SW 1271 (cell line): ENCODE results near the gene GPR78.

Experiments
- DNase-seq, 2 experiments: peaks; one replicate each; lab custom pipeline; 2025; lab: John Stamatoyannopoulos, UW

GPR78 gene

DNA sequence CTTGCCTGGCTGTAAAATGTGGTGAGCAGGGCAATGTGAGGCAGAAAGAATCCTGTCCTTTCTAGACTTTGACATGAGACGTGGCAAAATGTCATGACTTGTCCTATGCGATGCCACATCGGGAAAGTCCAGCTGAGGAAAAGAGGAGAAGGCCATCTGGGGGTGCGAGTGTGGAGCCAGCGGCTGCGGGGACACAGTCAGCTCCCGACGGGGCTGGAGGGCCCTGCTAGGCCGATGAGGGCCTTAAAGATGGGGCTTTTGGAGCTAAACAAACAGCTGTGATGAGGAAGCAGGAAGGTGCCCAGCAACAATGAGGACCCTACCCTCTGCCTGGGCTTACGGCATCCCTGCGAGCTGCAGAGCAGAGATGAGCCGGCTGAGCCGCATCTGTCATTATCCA lies 20.1 kb downstream of the GPR78 start:
- DNase-seq, result no peak

DNA sequence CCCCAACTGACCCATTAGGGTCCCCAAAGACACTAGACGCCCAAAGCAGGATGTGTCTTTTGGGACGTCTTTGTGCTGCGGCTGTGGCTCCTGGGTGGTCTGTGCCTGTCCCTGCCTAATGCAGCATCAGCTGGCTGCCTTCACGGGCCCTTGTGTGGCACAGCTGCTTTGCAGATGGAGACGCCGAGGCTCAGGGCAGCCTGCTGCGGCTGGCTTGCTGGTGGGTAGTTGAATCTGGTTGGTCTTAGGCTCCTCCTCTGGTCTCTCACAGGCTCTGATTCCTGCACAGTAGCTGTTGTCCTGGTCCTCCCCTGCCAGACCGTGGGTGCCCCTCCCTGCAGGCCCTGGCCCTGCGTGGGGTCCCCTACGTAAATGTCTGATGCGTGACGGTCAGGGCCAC lies 20.5 kb downstream of the GPR78 start:
- DNase-seq, result no peak

DNA sequence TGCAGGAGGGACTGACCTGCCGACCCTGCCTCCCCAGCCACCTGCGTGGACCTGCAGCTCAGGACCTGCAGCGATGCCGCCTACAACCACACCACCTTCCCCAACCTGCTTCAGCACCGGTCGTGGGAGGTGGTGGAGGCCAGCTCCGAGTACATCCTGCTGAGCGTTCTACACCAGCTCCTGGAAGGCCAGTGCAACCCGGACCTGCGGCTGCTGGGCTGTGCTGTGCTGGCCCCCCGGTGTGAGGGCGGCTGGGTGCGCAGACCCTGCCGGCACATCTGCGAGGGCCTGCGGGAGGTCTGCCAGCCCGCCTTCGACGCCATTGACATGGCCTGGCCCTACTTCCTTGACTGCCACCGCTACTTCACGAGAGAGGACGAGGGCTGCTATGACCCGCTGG lies 20.9 kb downstream of the GPR78 start:
- DNase-seq, result no peak

DNA sequence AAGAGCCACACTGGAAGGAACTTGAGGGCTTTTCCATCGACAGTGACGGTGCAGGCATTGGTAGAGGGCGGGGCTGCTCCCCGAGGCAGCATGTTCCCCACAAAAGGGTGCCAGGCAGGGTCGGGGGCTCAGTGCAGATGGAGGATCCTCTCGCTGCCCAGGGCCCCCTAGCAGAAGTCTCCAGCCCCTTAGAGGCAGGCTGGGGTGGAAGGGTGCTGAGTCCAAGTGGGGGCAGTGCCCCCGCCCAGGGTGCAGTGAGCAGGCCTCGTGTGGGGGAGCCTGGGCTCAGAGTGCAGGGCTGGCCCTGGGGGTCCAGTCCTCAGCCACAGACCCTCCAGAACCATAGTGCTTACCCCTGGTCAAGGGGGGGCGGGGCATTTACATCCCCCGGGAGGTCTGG lies 21.4 kb downstream of the GPR78 start:
- no peak for DNase-seq

DNA sequence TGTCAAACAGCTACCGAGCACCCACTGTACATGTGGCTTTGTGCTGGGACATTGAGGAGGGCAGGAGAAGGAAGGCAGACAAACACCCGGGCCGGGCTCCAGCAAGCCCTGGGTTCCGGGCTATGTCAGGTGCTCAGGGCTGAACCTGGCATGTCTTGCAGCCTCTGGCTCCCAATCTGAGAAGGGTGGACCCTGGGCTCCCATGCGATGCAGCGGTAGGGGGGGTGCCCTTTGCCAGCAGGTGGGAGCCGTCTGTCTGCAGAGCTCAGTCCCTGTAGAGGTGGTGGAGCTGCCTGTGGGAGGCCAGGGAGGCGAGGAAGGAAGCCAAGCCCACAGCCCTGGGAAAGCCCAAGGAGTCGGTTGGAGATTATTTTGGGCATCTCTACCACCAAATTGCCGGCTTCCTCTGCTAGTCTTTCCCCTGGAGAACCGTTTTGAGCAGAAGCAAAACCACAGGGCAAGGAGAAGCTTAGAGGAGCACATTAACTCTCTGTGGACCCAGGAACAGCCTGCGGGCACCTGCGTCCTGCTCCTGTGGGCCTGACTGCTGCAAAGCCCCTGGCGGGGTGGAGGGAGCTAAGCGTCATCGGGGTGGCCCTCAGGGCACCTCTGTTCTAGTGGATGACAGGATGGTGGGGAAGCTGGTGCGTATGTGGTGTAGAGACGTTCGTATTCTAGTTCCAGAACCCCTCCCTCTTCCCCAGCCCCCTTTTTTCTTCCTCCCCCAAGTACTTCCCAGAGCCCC lies 22.7 kb downstream of the GPR78 start:
- no peak for DNase-seq

DNA sequence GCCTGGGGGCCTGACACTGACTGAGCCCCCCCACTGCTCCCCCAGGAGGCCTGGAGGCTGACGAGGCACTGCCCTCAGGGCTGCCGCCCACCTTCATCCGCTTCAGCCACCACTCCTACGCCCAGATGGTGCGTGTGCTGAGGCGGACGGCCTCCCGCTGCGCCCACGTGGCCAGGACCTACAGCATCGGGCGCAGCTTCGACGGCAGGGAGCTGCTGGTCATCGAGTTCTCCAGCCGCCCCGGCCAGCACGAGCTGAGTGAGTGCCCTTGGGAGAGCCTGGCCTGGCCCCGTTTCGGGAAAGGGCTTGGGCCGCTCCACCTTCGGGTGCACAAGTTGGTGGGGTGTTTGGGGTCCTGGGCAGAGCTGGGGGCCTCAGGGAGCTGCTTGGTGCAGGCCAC lies 23.7 kb downstream of the GPR78 start:
- DNase-seq, result no peak

DNA sequence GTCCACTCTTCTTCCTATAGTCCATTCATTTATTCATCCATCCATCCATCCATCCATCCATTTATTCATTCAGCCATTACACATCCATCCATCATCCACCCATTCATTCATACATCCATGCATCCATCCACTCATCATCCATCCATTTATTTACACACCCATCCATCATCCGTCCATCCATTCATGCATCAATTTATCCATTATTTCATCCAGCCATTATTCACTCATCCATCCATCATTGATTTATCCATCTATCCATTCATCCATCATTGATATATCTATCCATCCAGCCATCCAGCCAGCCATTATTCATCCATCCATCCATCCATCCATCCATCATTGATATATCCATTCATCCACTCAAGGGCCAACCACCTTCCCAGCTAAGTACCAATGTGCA lies 25.1 kb downstream of the GPR78 start:
- no peak for DNase-seq

DNA sequence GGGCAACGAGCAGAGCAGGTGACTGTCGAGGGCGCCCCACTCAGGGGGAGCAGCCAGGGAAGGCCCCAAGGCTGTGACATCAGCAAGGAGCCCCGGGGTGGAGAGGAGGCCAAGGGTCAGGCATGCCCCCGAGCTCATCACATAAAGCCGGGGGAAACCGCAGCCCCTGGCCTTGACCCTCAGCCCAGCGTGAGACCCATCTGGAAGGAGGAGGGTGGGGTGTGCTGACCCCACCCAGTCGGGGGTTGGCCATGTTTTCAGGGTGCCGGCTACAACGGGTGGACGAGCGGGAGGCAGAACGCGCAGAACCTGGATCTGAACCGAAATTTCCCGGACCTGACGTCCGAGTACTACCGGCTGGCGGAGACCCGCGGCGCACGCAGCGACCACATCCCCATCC lies 26.3 kb downstream of the GPR78 start:
- no peak for DNase-seq

DNA sequence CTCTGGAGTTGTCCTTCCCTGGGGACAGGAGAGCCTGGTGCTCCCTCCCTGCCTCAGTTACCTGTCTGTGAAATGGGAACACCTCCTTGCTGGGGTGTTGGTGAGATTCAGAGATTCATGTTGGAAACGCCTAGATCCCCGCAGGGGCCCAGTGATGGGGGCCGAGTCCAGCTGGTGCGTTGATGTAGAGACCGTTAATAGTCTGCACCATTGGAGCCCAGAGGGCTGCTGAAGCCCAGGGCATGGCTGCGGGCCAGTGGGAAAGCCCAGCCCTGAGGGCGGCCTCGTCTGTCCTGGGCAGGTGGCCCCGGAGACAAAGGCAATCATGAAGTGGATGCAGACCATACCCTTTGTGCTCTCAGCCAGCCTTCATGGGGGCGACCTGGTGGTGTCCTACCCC lies 26.8 kb downstream of the GPR78 start:
- DNase-seq, result no peak

DNA sequence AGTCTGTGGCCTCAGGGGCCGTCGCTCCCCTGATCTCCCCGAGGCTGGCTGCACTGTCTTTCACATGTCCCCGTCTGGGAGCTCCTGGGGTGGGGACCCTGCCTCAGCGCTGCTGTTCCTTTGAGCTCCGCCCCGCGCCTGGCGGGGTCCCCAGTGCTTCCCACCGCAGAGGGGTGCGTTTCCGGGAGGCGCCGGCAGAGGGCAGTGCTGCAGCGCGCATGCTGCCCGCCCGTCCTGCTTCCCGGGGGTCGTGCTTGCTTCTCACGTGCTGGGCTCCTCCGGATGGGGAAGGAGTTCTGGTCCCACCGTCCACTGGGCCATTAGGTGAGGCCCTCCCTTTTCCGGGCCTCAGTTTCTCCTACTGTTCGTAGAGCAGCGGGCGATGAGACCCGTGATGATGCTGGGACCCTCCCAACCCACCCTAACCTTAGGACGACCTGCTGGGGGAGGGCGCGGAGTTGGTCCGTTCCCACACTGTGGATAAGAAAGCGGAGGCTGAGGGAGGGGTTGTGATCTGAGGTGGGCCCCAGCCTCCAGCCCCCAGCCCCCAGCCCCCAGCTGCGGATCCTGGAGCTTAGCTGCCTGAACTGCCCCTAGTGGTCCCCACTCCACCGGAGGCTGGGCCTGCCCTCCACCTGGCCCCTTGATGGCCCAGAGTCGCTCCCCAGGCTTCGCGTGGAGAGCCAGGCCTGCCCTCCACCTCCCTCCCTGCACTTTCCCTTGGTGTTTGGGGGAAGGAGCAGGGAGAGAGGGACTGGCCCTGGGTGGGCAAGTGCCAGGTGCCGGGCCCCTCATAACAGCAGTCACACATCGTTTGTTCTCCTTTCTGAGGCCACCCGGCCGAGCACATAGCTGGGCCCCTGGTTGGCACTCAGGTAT lies 27.6 kb downstream of the GPR78 start:
- DNase-seq, result no peak

DNA sequence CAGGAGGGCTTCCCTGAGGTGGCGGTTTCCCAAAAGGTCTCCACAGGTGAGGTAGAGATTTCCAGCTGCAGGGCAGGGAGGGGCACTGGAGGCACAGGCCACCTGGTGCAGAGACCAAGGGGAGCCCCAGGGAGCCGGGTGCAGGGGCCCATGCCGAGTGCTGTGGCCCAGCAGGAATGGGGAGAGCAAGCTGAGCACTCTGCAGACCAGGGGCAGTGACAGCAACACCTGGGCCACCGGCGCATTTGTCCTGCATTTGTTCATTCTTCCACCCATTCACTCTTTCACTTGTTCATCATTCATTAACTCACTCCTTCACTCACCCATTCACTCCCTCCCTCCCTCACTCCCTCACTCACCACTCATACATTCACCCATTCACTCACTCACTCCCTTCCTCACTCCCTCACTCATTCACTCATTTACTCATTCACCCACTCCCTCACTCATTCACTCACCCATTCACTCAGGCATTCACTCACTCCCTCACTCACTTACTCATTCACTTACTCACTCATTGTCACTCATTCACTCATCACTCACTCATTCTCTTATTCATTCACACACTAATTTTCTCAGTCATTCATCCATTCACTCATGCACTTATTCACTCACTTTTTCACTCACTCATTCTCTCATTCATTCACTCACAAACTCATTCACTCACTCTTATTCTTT lies 28.7 kb downstream of the GPR78 start:
- DNase-seq, result no peak

DNA sequence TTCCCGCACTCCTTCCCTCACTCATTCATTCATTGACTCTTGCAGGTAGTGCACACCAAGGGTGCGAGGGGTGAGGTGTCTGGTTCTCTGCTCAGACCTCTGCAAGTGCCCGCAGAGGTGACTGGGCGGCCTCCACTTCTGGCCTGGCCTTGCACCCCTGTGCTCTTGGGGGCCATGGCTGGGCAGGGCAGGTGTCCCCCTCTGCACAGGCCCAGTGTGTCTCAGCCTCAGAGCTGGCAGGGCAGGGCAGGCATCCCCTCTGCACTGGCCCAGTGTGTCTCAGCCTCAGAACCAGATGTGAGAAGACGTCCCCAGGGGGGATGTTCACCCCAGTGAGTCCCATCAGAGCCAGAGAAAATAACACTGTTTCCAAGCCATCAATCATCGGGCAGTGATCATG lies 29.2 kb downstream of the GPR78 start:
- DNase-seq, result no peak

DNA sequence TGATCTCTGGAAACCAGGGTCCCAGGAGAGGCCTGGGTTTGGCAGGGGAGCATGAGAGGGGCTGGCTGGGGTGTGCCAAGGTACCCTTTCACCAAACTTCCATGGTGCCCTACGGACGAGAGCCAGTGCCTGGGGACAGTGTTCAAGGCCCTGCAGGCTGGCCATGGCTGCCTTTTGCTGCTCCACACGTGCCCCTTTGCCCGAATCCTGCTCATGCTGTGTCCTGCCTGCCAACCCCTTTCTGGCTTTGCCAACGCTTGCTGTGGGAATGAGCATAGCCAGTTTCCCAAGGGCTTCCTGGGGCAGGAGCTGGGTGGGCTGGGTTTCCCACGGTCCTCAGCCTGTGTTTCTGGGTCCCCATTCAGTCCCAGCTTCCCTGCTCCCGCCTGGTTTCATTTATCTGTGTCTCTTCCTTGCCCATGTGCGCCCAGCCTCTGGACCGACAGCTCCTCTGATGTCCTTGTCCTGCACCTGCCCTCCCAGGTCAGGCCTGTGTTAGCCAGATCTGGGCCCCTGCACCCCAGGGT lies 29.7 kb downstream of the GPR78 start:
- DNase-seq, result no peak

DNA sequence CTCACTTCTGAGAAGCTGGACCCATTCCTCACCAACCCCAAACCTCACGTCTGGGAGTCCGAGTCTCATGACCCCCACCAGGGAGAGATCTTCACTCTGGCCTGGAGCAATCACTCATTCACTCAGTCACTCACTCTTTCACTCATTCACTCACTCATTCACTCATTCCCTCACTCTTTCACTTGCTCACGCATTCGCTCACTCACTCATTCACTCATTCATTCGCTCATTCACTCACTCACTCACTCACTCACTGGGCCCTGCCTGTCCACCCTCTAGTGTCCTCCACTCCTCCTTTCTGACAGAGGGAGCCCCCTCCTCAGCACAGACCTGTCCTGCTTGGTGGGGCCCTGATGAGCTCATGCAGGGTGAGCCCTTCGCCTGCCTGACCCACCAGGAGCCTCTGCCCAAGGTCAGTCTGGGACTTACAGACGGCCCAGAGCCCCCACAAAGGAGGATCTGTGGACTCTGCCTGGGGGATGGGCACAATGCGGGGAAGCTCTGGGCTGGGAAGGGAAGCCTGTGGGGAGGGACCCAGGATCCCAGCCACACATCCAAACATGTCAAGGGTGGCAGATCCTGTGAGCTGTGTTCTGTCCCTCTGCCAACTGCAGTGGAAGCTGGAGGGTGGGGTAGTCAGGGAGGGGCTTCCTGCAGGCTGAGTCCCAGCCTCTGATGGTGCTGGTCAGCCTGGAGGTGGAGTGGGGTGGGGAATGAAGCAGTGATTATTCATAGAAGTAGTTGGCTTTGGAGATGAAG lies 30.8 kb downstream of the GPR78 start:
- DNase-seq, result no peak

DNA sequence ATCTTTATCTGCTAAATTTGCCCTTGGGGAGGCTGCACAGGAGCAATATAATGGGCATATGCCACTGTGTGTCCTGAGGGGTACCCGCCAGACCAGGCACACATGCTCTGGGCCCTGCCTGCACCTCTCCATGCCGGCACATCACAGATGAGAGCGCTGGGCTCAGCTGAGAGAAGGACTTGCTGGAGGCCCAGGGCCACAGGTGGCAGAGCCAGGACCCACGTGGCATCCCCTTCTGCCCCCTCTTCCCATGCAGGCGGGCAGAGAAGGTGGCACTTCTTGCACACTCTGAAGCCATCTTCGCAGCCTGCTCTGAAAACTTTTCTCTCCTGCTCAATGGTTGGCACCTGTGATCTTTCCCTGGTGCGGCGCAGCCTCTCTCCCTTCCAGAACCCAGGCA lies 32.5 kb downstream of the GPR78 start:
- no peak for DNase-seq

DNA sequence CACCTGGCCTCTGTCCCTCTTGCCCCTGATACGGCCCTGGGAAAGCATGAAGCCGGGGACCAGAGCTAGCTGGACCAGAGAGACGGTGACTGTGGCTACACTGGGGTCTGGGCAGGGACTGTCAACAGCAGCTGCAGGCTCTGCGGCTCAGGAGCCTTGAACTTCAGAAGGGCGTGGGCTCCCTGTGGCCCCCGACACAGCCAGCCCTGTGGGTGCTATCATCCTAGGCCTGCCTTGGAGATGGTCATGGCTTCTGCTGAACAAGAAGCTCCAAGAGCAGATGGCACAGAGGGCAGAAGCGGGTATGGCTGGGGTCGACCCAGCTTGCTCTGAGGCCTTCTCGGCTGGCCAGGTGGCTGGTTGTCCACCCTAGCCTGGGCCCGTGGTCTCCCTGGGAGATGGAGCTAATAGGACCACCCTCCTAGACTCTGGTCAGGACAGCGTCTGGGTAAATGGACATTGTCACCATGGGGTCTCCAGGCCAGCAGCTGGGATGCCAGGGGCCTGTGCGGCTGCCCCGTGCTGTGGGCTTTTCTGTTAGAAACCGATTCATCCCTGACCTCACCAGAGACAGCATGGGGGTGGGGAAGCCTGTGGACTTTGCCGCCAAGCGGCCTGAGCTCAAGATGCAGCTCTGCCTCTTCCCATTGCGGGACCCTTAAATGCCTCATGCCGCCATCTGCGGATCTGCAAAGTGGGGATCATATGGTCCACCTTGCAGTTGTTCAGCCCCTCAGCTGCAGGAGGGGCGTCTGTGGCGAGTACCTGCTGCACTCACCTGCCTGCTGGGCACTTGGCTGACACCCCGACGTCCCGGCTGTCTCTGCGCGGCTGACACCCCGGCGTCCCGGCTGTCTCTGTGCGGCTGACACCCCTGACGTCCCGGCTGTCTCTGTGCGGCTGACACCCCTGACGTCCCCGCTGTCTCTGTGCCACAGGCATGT lies 33.5 kb downstream of the GPR78 start:
- no peak for DNase-seq

DNA sequence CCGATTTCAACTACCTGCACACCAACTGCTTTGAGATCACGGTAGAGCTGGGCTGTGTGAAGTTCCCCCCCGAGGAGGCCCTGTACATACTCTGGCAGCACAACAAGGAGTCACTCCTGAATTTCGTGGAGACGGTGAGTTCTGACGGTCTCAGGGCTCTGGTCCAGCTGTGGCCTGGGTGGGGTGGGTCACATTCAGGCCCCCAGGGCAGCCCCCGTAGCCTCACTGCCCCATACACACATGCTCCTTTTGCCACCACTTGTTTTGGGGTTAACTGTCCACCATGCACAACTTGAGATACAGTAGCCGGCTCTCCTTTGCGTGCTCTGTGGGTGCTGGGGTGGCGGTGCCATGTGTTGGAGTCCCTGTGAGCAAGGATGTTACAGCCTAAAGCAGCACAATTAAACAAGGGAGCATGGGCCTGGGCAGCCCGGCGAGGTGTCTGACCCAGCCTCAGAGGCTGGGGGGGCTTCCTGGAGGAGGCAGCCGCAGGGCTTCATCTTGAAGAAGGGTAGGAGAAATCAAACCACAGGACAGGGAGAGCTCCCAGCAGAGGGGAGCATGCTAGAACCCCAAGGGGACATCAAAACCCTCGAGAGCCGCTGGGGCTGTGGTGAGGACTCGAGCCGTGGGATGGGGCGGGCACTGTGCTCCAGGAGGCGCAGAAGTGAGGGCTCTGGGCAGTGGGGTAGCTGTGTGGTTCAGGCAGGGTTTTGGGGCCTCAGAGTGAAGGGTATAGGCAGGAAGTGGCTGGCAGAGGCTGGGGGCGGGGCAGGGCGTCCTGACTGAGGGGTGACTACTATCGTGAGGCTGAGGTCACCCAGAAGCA lies 34.4 kb downstream of the GPR78 start:
- DNase-seq, result no peak

DNA sequence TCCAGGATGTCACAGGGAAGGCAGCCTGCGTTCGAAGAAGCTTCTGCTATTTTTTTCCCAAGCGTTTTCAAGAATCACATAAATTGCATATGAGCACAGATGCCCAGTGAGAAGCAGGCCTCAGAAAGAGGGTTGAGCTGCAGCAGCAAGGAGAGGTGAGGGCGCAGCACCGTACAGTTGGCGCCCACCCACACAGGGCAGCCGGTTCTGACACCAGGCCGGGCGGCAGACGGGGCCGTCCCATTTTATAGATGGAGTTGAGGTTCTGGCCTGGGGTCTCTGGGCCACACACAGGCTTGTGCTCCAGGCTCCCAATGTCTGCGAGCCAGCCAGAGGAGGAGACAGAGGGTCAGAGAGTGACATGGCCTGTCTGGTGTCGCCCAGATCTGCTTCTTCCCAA lies 35.2 kb downstream of the GPR78 start:
- no peak for DNase-seq

DNA sequence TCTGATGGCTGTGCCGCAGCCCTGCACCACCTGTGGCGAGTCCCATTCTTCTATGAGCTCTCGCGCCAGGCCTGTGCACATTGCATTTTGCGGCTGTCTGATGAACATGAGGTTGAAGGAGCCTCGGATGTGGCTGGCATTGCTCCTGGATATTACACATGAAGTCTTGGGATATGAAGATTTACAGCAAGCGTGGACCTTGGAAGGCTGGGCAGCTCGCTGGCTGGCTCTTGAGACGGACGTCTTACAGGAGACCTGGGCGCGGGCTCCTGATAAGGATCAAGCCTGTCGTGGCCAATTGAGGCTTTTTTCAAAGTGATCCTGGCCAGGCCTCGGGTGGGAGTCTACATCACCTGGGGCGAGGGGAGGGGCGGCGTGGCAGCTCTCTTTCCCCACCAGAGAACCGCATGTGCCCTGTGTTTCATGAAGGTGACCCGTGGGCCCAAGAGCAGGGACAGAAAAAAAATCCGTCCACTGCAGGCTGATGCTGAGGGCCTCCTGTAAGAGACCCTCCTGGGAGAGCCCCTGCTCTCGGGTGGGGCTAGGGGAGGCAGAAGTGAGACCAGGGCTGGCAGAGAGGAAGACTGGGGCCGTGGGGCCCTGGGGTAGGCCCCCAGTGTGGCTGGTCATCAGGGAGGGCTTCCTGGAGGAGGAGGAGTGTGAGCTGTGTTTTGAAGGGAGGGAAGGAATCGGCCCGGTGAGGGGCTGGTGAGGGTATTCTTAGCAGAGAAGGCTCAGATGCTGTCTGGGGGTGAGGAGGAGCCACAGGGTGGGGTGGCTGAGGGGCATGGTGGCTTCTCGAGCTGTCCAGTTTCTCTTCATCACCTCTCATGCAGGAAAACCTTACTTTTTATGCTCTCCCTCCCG lies 36.0 kb downstream of the GPR78 start:
- DNase-seq, result no peak
